Measurements from ENCODE around the gene CCDC50.

CCDC50 gene

DNA sequence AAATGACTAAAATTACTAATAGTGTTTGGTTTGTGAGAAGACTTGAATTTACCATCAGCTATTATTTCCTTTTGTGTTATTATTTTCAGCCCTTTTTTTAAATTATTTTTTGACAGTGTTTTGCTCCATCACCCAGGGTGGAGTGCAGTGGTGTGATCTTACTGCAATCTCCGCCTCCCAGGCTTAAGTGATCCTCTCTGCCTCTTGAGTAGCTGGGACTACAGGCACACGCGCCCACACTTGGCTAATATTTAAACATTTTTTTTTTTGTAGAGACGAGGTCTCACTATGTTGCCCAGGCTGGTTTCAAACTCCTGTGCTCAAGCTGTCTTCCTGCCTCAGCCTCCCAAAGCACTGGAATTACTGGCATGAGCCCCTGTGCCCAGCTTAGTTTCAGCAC, 32.8 kb downstream of the CCDC50 start:
- Histone ChIP-seq H3K4me3 (ENCODE audit: extremely low read depth, insufficient read depth, low read length, poor library complexity, severe bottlenecking) (no peak overlapping the region), H3K4me1 (ENCODE audit: control insufficient read depth, insufficient read depth, low read length, poor library complexity, severe bottlenecking) (peaks cover 20% of the 10 kb centered on the region), H3K9me3 (ENCODE audit: control insufficient read depth, low read length) (no peaks in the 10 kb centered on the region), H3K27ac (ENCODE audit: low read depth, low read length, severe bottlenecking) (no peak overlapping the region), H3K36me3 (ENCODE audit: control insufficient read depth, insufficient read depth, low read length) (peaks cover 80% of the 10 kb centered on the region)
- 90 to 91% methylated on average over 3 to 4 of the region's 4 CpGs for WGBS, 2 experiments (ENCODE audit: insufficient coverage in 2 of 2)

DNA sequence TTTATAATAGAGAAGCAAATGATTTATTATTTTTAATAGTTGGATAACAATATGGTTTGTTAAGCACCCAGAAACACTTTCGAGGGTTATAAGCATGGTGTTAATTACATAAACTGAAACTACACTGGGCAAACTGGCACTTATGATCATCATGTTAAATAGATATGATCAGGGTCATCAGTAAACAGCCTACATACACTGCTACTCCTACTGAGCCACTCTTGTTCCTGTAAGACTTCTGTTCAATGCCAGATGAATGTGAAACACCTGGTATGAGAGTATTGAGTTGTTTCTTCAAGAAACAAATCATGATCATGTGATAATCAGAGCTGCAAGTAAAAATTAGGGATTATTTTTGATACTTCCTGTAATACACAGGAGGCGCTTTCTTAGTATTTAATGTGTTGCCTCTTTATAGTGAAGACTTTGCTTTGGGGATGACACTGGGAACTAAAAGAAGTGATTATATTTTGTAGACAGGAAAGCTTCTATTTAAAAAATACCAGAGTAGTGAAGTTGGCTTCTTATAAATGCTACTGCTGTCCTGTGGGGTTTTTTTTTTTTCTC, 33.4 kb downstream of the CCDC50 start:
- peaks cover 79% of the 10 kb centered on the region for H3K36me3 ChIP-seq (ENCODE audit: control insufficient read depth, insufficient read depth, low read length)
- H3K4me3 ChIP-seq (ENCODE audit: extremely low read depth, insufficient read depth, low read length, poor library complexity, severe bottlenecking): no peak overlapping the region
- peaks cover 19% of the 10 kb centered on the region for H3K4me1 ChIP-seq (ENCODE audit: control insufficient read depth, insufficient read depth, low read length, poor library complexity, severe bottlenecking)
- 80% methylated on average over 1 of the region's 2 CpGs; no CpG with 5 or more reads in 1 of the 2 experiments for WGBS, 2 experiments (ENCODE audit: insufficient coverage in 2 of 2)
- H3K27ac ChIP-seq (ENCODE audit: low read depth, low read length, severe bottlenecking): no peak overlapping the region
- no peaks in the 10 kb centered on the region for H3K9me3 ChIP-seq (ENCODE audit: control insufficient read depth, low read length)

DNA sequence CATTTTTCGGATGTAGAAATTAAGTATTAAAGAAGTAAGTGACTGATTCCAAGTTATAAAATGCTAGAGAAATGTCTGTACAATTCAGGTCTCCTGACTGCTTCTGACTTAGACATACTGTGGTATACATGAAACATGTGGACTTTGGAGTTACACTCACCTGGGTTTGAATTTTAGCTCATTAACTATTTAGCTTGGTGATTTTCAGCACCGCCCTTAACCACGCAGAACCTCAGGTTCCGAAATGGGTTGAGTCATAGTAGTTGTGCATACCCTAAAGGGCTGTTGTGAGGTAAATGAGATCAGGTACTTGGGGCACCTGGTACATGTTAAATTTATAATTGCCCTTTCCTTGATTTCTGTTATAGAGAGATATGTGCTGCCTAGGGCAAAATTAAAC, 34.0 kb downstream of the CCDC50 start:
- Histone ChIP-seq H3K36me3 (ENCODE audit: control insufficient read depth, insufficient read depth, low read length) (peaks cover 73% of the 10 kb centered on the region), H3K27ac (ENCODE audit: low read depth, low read length, severe bottlenecking) (no peak overlapping the region), H3K4me3 (ENCODE audit: extremely low read depth, insufficient read depth, low read length, poor library complexity, severe bottlenecking) (no peak overlapping the region), H3K4me1 (ENCODE audit: control insufficient read depth, insufficient read depth, low read length, poor library complexity, severe bottlenecking) (peaks cover 16% of the 10 kb centered on the region), H3K9me3 (ENCODE audit: control insufficient read depth, low read length) (no peaks in the 10 kb centered on the region)
- WGBS, 2 experiments (ENCODE audit: insufficient coverage in 2 of 2): 85 to 97% methylated on average over 2 to 4 of the region's 4 CpGs

DNA sequence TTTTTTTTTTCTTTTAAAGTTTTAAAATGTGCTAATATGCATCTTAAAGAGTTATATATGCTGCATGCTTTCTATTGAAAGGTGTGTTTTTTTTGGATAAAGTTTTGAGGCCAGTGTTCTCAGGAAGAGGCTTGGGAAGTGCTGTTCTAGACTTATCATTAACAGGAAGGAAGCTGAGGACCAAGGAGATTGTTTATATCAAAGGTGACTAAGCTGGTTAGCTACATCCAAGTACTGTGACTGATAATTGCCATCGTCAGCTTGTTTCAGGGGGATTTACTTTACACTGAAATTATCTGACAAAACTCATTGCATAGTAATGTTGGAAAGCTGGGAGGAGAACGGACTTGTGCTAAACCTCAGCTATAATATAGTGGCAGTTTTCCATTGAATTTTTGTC, 37.5 kb downstream of the CCDC50 start:
- Histone ChIP-seq H3K36me3 (ENCODE audit: control insufficient read depth, insufficient read depth, low read length) (peaks cover 70% of the 10 kb centered on the region), H3K27ac (ENCODE audit: low read depth, low read length, severe bottlenecking) (no peak overlapping the region), H3K9me3 (ENCODE audit: control insufficient read depth, low read length) (no peaks in the 10 kb centered on the region), H3K4me1 (ENCODE audit: control insufficient read depth, insufficient read depth, low read length, poor library complexity, severe bottlenecking) (peaks cover 16% of the 10 kb centered on the region), H3K4me3 (ENCODE audit: extremely low read depth, insufficient read depth, low read length, poor library complexity, severe bottlenecking) (no peak overlapping the region)
- WGBS, 2 experiments (ENCODE audit: insufficient coverage in 2 of 2): 33% methylated on average over 1 of the region's 2 CpGs; no CpG with 5 or more reads in 1 of the 2 experiments

DNA sequence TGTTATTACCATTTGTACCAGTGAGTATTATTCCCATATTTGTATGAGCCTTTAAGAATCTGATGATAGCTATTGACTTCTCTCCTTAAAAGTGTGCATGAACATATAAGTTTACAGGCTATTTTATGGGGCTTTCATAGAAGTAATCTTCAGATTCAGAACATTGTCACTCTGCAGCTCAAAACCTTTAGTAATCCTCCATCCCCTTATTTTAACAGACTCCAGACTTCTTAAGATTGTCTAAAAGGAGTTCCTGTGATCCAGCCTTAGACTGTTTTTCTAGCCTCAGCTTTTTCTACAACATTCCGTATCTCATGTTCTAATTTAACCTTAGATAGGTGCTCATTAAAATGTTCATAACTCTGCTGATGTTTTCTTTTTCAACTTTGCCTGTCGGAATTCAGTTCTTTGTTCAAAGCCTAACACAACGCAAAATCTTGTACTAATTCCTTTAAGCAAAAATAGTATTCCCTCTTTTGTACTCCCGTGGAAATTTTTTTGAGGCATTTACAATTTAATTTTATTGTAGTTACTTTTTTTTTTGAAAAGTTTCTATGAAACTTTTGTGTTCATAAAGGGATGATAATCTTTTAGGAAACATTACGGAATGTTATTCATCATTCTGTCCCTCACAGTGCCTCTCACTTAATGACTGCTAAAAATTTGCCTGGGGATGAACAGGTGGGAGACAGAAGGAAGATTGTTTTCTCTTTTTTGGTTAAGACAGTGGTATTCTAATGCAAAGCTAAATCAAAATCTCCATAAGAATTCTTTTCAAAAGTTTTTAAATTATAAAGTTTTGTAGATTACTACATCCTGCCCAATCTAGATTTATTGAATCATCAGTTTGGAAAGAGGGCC, 39.8 kb downstream of the CCDC50 start:
- Histone ChIP-seq H3K4me3 (ENCODE audit: extremely low read depth, insufficient read depth, low read length, poor library complexity, severe bottlenecking) (no peak overlapping the region), H3K9me3 (ENCODE audit: control insufficient read depth, low read length) (no peaks in the 10 kb centered on the region), H3K36me3 (ENCODE audit: control insufficient read depth, insufficient read depth, low read length) (peaks cover 56% of the 10 kb centered on the region), H3K4me1 (ENCODE audit: control insufficient read depth, insufficient read depth, low read length, poor library complexity, severe bottlenecking) (peaks cover 16% of the 10 kb centered on the region), H3K27ac (ENCODE audit: low read depth, low read length, severe bottlenecking) (no peak overlapping the region)
- 92 to 96% methylated on average over 2 to 3 of the region's 5 CpGs for WGBS, 2 experiments (ENCODE audit: insufficient coverage in 2 of 2)

DNA sequence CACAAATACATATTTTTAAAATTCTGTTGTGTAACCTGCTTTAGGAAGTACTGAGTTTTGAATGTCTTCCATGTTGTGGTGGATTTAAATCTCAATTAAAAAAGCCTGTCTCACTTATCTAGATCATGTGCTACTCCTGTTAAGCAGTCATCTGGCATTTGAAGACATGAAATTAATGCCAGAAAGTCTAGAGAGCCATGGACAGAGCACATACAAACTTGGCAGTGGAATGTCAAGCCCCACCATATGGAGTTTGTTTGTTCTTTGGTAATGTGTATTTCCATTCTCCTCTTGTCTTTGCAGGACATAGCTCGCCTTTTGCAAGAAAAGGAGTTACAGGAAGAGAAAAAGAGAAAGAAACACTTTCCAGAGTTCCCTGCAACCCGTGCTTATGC, 40.4 kb downstream of the CCDC50 start:
- H3K36me3 ChIP-seq (ENCODE audit: control insufficient read depth, insufficient read depth, low read length): peaks cover 58% of the 10 kb centered on the region

DNA sequence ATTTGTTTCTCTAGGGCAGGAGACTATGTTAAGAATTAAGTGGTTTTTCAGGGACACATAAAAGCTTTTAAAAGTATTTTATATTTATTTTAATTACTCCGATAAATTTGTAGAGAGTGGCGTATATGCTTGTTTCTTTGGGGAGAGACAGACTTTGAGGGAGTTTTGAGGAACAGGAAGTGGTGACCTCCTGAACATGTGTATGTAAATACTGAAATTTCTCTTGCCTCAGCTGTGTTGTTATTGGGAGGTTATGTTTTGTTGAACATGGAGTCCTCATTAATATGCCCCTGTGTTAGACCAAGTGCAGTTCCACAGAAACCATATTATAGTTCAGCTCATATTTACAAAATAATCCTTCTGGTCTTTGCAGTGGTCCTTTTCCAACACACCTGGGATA, 42.9 kb downstream of the CCDC50 start:
- Histone ChIP-seq H3K36me3 (ENCODE audit: control insufficient read depth, insufficient read depth, low read length) (peaks cover 68% of the 10 kb centered on the region), H3K9me3 (ENCODE audit: control insufficient read depth, low read length) (no peaks in the 10 kb centered on the region), H3K4me1 (ENCODE audit: control insufficient read depth, insufficient read depth, low read length, poor library complexity, severe bottlenecking) (peaks cover 15% of the 10 kb centered on the region), H3K4me3 (ENCODE audit: extremely low read depth, insufficient read depth, low read length, poor library complexity, severe bottlenecking) (no peak overlapping the region), H3K27ac (ENCODE audit: low read depth, low read length, severe bottlenecking) (no peak overlapping the region)
- 85 to 100% methylated on average over 1 to 2 of the region's 2 CpGs for WGBS, 2 experiments (ENCODE audit: insufficient coverage in 2 of 2)

More for the DNA sequence above, 40.4 kb downstream of the CCDC50 start:
- Histone ChIP-seq H3K4me3 (ENCODE audit: extremely low read depth, insufficient read depth, low read length, poor library complexity, severe bottlenecking) (no peak overlapping the region), H3K27ac (ENCODE audit: low read depth, low read length, severe bottlenecking) (no peak overlapping the region), H3K9me3 (ENCODE audit: control insufficient read depth, low read length) (no peaks in the 10 kb centered on the region), H3K4me1 (ENCODE audit: control insufficient read depth, insufficient read depth, low read length, poor library complexity, severe bottlenecking) (peaks cover 16% of the 10 kb centered on the region)
- WGBS, 2 experiments (ENCODE audit: insufficient coverage in 2 of 2): 100% methylated on average over 1 of the region's 2 CpGs; no CpG with 5 or more reads in 1 of the 2 experiments

DNA sequence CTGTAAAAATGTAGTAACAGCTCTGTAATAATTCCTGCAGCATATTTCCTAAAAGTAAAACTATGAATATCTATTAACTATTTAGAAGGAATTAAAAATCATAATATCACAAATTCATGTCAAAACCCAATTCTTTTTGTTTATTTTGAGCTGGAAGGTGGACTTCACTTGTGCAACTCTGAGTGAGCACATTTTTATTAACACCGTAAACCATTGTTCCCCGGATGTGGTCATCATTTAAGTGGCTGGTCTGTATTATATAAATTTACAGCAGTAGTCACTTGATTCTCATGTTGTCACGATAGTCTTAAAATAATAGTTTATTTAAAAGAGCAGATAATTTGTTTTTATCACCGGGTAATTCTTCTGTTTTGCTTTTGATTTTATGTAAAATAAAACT, 44.1 kb downstream of the CCDC50 start:
- WGBS, 2 experiments (ENCODE audit: insufficient coverage in 2 of 2): no CpG with 5 or more reads among the region's 4 CpGs
- H3K9me3 ChIP-seq (ENCODE audit: control insufficient read depth, low read length): no peaks in the 10 kb centered on the region
- H3K27ac ChIP-seq (ENCODE audit: low read depth, low read length, severe bottlenecking): no peak overlapping the region
- peaks cover 75% of the 10 kb centered on the region for H3K36me3 ChIP-seq (ENCODE audit: control insufficient read depth, insufficient read depth, low read length)
- no peak overlapping the region for H3K4me3 ChIP-seq (ENCODE audit: extremely low read depth, insufficient read depth, low read length, poor library complexity, severe bottlenecking)
- peaks cover 13% of the 10 kb centered on the region for H3K4me1 ChIP-seq (ENCODE audit: control insufficient read depth, insufficient read depth, low read length, poor library complexity, severe bottlenecking)

DNA sequence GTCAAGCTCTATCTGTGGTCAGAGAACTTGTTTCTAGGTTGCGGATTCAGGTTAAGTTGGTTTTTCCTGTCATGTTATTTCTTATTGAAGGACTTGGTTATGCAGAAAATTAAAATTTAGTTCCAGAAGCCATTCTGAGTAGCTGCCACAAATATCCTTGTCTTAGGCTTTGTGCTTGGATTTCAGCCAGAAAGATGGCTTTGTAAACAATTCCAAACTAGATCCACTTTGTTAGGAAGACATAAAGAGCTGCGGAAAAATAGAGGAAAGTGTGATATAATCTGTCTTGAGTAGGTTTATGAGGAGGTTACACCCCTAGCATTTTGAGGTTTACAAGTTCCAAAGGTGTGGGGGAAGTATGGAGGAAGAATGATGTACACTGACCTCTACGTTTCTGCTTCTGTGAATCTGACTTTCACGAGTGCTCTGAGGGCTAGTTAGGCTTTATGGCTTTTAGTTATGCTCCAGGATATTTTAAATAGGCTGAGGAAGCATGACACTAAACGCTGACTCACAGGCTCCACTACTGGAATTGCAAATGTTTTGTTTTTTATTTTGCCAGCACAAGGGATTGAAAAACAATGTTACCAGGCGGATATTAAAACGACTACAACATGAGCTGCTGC, 47.4 kb downstream of the CCDC50 start:
- H3K4me1 ChIP-seq (ENCODE audit: control insufficient read depth, insufficient read depth, low read length, poor library complexity, severe bottlenecking): peaks cover 16% of the 10 kb centered on the region
- peaks cover 69% of the 10 kb centered on the region for H3K36me3 ChIP-seq (ENCODE audit: control insufficient read depth, insufficient read depth, low read length)
- peak overlapping the region; percentile 6 for H3K27ac ChIP-seq (ENCODE audit: low read depth, low read length, severe bottlenecking)
- WGBS, 2 experiments (ENCODE audit: insufficient coverage in 2 of 2): 78 to 92% methylated on average over 3 to 5 of the region's 7 CpGs
- no peak overlapping the region for H3K4me3 ChIP-seq (ENCODE audit: extremely low read depth, insufficient read depth, low read length, poor library complexity, severe bottlenecking)
- no peaks in the 10 kb centered on the region for H3K9me3 ChIP-seq (ENCODE audit: control insufficient read depth, low read length)

DNA sequence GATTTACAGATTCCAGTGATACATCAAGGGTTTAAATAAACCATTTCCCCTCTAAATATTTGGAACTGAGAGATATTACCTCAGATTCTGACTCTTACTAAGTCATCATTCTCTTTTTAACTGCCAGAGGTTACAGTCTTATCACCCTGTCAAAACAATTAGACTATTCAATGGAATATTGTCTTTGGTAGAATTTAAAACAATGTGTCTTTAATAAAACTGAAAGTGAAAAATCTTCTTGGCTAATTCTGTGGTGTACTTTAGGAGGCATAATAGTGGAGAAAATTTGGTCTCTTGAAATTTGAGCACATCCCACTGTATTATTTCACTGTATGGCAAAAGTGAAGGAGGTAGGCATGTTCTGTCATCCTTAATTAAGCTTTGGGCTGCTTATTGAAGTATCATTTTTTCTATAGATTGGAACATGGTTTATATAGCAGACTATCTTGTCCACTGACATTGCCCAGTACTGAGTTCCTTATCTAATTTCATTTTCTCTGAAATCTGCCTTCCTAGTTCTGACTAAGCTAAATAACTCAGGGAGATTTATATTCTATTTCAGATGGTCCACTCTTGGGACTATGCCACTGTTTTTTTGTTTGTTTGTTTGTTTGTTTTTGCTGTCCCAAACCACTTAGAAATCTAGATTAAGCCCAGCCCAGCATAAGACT, 49.1 kb downstream of the CCDC50 start:
- peaks cover 77% of the 10 kb centered on the region for H3K36me3 ChIP-seq (ENCODE audit: control insufficient read depth, insufficient read depth, low read length)
- no peak overlapping the region for H3K27ac ChIP-seq (ENCODE audit: low read depth, low read length, severe bottlenecking)
- H3K4me3 ChIP-seq (ENCODE audit: extremely low read depth, insufficient read depth, low read length, poor library complexity, severe bottlenecking): no peak overlapping the region
- H3K9me3 ChIP-seq (ENCODE audit: control insufficient read depth, low read length): no peaks in the 10 kb centered on the region
- H3K4me1 ChIP-seq (ENCODE audit: control insufficient read depth, insufficient read depth, low read length, poor library complexity, severe bottlenecking): peaks cover 16% of the 10 kb centered on the region
